WI38 (cell line): ENCODE data around the gene ANKRD33B.

Experiments used
- H3K4me3 ChIP-seq: 2 replicates; pipeline ENCODE4 v1.5.1; 2011; ENCODE audit warnings: low read depth, mild to moderate bottlenecking, control low read depth, low read length
- TF ChIP-seq, protein P1 (sequence below): IDR thresholded peaks from 2 replicates; pipeline ENCODE4 v1.5.1; 2012; ENCODE audit warnings: low read depth, mild to moderate bottlenecking, control low read depth, low read length

ANKRD33B gene

DNA sequence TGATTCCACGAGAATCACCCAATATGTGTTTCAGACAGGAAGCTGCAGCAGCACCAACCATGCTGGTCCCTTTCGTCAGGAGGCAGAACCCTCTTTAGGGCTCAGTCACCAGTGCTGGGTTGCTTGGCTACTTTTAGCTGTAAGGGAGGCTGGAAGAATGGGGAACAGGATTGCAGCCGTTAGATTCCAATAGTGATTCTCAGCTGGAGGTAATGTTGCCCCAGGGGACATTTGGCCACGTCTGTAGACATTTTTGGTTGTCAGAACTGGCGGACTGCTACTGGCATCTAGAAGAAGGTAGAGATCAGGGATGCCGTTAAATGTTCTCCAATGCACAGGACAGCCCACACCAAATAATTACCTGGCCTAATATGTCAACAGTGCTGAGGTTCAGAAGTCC is 81.8 kb downstream of the ANKRD33B start:
- TF ChIP-seq, protein P1, sequence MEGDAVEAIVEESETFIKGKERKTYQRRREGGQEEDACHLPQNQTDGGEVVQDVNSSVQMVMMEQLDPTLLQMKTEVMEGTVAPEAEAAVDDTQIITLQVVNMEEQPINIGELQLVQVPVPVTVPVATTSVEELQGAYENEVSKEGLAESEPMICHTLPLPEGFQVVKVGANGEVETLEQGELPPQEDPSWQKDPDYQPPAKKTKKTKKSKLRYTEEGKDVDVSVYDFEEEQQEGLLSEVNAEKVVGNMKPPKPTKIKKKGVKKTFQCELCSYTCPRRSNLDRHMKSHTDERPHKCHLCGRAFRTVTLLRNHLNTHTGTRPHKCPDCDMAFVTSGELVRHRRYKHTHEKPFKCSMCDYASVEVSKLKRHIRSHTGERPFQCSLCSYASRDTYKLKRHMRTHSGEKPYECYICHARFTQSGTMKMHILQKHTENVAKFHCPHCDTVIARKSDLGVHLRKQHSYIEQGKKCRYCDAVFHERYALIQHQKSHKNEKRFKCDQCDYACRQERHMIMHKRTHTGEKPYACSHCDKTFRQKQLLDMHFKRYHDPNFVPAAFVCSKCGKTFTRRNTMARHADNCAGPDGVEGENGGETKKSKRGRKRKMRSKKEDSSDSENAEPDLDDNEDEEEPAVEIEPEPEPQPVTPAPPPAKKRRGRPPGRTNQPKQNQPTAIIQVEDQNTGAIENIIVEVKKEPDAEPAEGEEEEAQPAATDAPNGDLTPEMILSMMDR: no peak
- H3K4me3 ChIP-seq: no peak overlapping the region

DNA sequence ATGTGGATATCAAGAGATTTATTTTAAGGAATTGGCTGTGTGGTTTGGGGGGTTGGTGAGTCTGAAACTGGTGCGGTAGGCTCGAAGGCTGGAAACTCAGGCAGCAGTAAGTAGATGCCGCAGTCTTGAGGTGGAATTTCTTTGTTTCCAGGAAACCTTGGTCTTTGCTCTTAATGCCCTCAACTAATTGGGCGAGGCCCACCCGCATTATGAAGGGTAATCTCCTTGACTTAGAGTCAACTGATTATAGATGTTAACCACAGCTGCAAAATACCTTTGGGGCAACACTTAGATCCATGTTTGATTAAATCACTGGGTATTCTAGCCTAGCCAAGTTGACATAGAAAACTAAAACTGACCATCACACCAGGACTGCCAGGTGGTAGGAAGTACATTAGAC is 83.8 kb downstream of the ANKRD33B start:
- H3K4me3 ChIP-seq: no peak overlapping the region
- TF ChIP-seq, protein P1: no peak

DNA sequence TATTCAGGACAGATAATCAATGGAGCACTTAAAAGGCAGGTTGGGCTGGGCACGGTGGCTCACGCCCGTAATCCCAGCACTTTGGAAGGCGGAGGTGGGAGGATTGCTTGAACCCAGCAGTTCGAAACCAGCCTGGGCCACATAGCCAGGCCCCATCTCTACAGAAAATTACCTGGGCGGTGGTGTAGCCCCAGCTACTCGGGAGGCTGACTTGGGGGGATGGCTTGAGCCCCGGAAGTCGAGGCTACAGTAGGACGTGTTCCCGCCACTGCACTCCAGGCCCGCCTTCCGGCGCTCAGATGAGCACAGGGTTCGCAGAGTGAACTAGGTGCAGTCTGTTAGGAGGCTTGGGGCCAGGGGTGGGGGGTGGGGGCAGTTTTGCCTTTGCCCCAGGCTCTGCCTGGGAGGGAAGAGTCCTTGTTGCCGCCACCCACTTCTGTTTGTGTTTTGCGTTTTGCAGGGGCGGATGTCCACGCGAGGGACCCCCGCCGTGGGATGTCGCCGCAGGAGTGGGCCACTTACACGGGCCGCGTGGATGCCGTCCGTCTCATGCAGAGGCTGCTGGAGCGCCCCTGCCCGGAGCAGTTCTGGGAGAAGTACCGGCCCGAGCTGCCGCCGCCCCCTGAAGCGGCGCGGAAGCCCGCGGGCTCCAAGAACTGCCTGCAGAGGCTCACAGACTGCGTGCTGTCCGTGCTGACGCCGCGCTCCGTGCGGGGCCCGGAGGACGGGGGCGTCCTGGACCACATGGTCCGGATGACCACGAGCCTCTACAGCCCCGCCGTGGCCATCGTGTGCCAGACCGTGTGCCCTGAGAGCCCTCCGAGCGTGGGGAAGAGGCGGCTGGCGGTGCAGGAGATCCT is 85.2 kb downstream of the ANKRD33B start:
- TF ChIP-seq, protein P1: no peak
- no peak overlapping the region for H3K4me3 ChIP-seq

DNA sequence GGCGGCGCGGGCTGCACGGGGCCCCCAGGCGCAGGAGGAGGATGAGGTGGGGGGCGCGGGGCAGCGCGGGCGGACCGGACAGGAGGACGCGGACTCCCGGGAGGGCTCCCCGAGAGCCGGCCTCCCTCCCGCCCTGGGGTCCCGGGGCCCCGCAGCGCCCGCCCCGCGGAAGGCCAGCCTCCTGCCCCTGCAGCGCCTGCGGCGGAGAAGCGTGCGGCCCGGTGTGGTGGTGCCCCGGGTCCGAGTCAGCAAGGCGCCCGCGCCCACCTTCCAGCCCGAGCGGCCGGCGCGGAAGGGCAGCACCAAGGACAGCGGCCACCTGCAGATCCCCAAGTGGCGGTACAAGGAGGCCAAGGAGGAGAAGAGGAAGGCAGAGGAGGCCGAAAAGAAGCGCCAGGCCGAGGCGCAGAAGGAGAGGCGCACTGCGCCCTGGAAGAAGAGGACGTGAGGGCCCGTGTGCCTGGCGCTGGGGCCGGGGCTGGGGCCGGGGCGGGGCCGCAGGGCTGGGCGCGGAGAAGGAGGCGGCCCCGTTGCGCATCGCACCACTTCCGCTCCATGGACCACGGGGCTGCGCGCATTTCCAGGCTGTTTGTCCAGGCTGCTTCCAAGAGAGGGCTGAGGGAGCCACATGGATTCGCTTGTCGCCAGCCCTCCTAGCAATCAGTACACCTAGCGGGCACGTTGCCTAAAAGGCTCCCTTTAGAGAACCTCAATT is 86.0 kb downstream of the ANKRD33B start:
- no peak overlapping the region for H3K4me3 ChIP-seq
- TF ChIP-seq, protein P1: no peak

DNA sequence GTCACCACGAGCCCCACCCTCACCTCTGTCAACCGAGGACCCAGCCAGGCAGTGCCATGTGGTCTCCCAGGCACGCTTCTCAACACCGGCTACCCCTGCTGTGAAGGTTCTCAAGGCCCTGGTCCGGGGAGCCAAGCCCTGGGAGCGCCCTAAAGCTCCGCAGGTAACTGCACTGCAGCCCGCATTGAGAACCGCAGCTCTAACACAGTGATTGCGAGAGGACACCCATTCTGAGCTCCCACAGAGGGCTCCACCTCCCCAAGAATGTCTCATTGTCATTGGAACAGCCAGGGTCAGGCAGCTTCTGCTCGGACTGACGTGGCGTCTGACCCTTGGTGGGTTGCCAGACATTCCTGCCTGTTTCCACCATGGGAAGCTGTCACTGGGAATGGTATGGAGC is 88.3 kb downstream of the ANKRD33B start:
- no peak overlapping the region for H3K4me3 ChIP-seq
- TF ChIP-seq, protein P1: no peak

DNA sequence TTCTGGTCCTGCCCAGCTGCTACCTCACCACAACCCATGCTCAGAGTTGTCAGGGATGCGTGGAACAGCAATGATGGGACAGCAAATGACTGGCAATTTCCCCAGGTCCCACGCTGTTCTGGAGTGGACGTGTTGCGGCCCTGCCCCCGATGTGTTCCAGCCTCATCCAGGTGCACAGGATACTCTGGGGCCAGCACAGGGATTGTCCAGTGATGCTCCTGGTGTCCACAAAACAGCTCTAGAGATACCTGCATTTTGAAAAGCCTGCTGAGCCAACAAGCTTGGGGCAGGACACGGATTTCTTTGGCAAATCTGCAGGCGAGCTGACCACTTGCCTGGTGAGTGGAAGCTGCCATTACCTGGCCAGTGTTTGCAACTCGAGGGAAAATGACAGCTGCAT is 88.7 kb downstream of the ANKRD33B start:
- H3K4me3 ChIP-seq: no peak overlapping the region
- TF ChIP-seq, protein P1: no peak

DNA sequence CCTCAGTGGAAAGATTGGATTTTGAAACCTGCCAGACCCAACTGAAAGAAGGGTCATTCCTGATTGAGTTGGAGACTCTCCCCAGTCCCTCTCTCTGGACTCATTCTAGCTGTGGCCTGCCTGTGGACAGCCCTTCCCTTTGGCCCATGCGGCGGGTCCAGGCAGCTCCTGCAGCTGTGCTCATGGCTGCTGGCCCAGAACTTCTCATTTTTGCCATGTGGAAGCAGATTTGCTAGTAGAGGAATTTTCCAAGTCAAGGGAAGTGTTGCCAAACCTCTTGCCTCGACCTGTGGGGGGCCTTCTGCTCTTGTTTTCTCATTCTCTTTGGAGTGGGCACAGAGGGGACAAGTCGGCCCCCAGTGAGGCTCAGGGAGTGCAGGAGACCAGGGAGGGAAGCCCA is 89.2 kb downstream of the ANKRD33B start:
- TF ChIP-seq, protein P1: no peak
- no peak overlapping the region for H3K4me3 ChIP-seq
